Measurements from ENCODE around the gene MTMR6.

- TF ChIP-seq, protein P1, sequence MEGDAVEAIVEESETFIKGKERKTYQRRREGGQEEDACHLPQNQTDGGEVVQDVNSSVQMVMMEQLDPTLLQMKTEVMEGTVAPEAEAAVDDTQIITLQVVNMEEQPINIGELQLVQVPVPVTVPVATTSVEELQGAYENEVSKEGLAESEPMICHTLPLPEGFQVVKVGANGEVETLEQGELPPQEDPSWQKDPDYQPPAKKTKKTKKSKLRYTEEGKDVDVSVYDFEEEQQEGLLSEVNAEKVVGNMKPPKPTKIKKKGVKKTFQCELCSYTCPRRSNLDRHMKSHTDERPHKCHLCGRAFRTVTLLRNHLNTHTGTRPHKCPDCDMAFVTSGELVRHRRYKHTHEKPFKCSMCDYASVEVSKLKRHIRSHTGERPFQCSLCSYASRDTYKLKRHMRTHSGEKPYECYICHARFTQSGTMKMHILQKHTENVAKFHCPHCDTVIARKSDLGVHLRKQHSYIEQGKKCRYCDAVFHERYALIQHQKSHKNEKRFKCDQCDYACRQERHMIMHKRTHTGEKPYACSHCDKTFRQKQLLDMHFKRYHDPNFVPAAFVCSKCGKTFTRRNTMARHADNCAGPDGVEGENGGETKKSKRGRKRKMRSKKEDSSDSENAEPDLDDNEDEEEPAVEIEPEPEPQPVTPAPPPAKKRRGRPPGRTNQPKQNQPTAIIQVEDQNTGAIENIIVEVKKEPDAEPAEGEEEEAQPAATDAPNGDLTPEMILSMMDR (IDR thresholded peaks at IDR 0.05 in 4 of 5, conservative IDR thresholded peaks at IDR 0.05 in 1 of 5): no peak
- TF ChIP-seq POLR2A (IDR thresholded peaks at IDR 0.05): no peak
These were observed 10.5 kb downstream of the MTMR6 start for GRCh38 chr13:25276748-25277147.
